Measurements from ENCODE around the gene KLHL28. TPM values are rescaled to one million over a fixed set of nuclear protein-coding genes. Genes with fewer than 3 reads are reported as not detected.

KLHL28 gene
- polyA plus RNA-seq, 3 donors, result 4.1 to 16.8 (median 16.4) TPM

DNA sequence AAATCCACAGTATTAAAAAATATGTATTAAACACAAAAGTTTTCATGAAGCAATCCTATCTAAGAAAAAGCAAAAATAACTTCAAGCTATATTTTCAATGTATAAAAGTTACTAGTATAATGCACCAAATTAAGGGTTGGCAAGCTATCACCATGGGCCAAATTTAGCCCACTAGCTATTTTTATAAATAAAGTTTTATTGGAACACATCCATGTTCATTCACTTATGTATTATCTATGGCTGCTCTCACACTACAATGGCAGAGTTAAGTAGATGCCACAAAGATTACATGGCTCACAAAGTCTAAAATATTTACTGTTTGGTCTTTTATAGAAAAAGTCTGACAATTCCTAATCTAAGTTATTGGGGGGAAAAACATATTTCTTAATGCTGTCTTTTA lies 17.6 kb downstream of the KLHL28 start:
- Histone ChIP-seq H3K4me2 (replicated peaks; ENCODE audit: extremely low read depth, low read length, poor library complexity, severe bottlenecking) (no peak overlapping the region), H3K27ac (ENCODE audit: low read depth in 1 of 2, low read length in 2 of 2) (no peak overlapping the region), H3K27me3 (ENCODE audit: control insufficient read depth in 2 of 2, insufficient read depth in 2 of 2, low read length in 2 of 2) (no peaks in the 10 kb centered on the region), H4K20me1 (ENCODE audit: insufficient read depth, low read length) (peaks cover 4% of the 10 kb centered on the region), H3K9ac (ENCODE audit: insufficient read depth, low read length, poor library complexity, severe bottlenecking) (no peak overlapping the region), H2AFZ (ENCODE audit: insufficient read depth, low read depth, low read length, poor library complexity, severe bottlenecking) (no peak overlapping the region), H3K79me2 (ENCODE audit: insufficient read depth, low read length) (no peaks in the 10 kb centered on the region), H3K4me3 (replicated peaks in 1 of 3; ENCODE audit: low read depth in 2 of 3, low read length in 3 of 3) (no peak overlapping the region), H3K4me1 (ENCODE audit: control insufficient read depth in 1 of 2, insufficient read depth in 2 of 2, low read length in 2 of 2) (no peaks in the 10 kb centered on the region), H3K36me3 (replicated peaks in 1 of 2; ENCODE audit: control insufficient read depth in 1 of 2, insufficient read depth in 2 of 2, low read length in 2 of 2) (peaks cover 34 to 69% of the 10 kb centered on the region in 2 donors), H3K9me3 (replicated peaks in 1 of 2; ENCODE audit: control insufficient read depth in 1 of 2, insufficient read depth in 1 of 2, low read length in 2 of 2) (peaks cover 0 to 3% of the 10 kb centered on the region in 2 donors)
- no peak overlapping the region for H3K27ac Mint-ChIP-seq
- TF ChIP-seq, protein P1, sequence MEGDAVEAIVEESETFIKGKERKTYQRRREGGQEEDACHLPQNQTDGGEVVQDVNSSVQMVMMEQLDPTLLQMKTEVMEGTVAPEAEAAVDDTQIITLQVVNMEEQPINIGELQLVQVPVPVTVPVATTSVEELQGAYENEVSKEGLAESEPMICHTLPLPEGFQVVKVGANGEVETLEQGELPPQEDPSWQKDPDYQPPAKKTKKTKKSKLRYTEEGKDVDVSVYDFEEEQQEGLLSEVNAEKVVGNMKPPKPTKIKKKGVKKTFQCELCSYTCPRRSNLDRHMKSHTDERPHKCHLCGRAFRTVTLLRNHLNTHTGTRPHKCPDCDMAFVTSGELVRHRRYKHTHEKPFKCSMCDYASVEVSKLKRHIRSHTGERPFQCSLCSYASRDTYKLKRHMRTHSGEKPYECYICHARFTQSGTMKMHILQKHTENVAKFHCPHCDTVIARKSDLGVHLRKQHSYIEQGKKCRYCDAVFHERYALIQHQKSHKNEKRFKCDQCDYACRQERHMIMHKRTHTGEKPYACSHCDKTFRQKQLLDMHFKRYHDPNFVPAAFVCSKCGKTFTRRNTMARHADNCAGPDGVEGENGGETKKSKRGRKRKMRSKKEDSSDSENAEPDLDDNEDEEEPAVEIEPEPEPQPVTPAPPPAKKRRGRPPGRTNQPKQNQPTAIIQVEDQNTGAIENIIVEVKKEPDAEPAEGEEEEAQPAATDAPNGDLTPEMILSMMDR (IDR thresholded peaks at IDR 0.05), result no peak
- no peaks in the 10 kb centered on the region for H3K4me1 Mint-ChIP-seq
- intact Hi-C loops (cut with micrococcal nuclease), result no loop called here
- H3K27me3 Mint-ChIP-seq (ENCODE audit: low read depth in 3 of 3), result no peaks in the 10 kb centered on the region
- H3K36me3 Mint-ChIP-seq, result peaks cover 64 to 68% of the 10 kb centered on the region in 2 donors
- H3K9me3 Mint-ChIP-seq, result peaks cover 2 to 17% (median 5%) of the 10 kb centered on the region in 7 donors
- H3K4me3 Mint-ChIP-seq, result no peak overlapping the region
- DNase-seq, result no peak

DNA sequence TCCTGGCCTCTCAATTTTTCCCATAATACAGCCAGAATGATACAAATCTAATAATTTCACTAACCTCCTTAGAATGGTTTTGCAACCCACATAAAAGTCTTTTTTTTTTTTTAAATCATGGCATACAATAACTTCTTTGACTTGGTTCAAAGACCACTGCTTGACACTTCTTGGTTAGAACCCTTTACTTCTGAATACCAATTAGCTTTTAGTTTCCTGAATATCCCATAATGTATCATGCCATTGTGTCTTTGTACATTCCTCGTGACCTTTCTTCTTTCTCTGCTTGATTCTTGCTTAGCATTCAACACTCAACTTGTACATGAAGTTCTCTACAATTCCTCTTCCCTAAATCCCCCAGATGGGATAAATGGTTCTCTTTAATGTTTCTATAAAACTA lies 19.3 kb downstream of the KLHL28 start:
- intact Hi-C loops (cut with micrococcal nuclease), result no loop called here
- Histone ChIP-seq H3K4me1 (ENCODE audit: control insufficient read depth in 1 of 2, insufficient read depth in 2 of 2, low read length in 2 of 2) (no peaks in the 10 kb centered on the region), H3K27me3 (ENCODE audit: control insufficient read depth in 2 of 2, insufficient read depth in 2 of 2, low read length in 2 of 2) (no peaks in the 10 kb centered on the region), H3K79me2 (ENCODE audit: insufficient read depth, low read length) (no peaks in the 10 kb centered on the region), H4K20me1 (ENCODE audit: insufficient read depth, low read length) (peaks cover 4% of the 10 kb centered on the region), H3K4me3 (replicated peaks in 1 of 3; ENCODE audit: low read depth in 2 of 3, low read length in 3 of 3) (no peak overlapping the region), H2AFZ (ENCODE audit: insufficient read depth, low read depth, low read length, poor library complexity, severe bottlenecking) (no peak overlapping the region), H3K27ac (ENCODE audit: low read depth in 1 of 2, low read length in 2 of 2) (no peak overlapping the region), H3K4me2 (replicated peaks; ENCODE audit: extremely low read depth, low read length, poor library complexity, severe bottlenecking) (no peak overlapping the region), H3K9me3 (replicated peaks in 1 of 2; ENCODE audit: control insufficient read depth in 1 of 2, insufficient read depth in 1 of 2, low read length in 2 of 2) (peaks cover 0 to 9% of the 10 kb centered on the region in 2 donors), H3K9ac (ENCODE audit: insufficient read depth, low read length, poor library complexity, severe bottlenecking) (no peak overlapping the region), H3K36me3 (replicated peaks in 1 of 2; ENCODE audit: control insufficient read depth in 1 of 2, insufficient read depth in 2 of 2, low read length in 2 of 2) (peaks cover 42 to 83% of the 10 kb centered on the region in 2 donors)
- Mint-ChIP-seq H3K9me3 (peaks cover 4 to 22% (median 10%) of the 10 kb centered on the region in 7 donors), H3K27ac (no peak overlapping the region), H3K36me3 (peaks cover 68 to 79% of the 10 kb centered on the region in 2 donors), H3K4me1 (no peaks in the 10 kb centered on the region), H3K27me3 (ENCODE audit: low read depth in 3 of 3) (no peaks in the 10 kb centered on the region), H3K4me3 (no peak overlapping the region)
- WGBS (ENCODE audit: insufficient coverage), result 100% methylated on average over 1 of the region's 1 CpG
- DNase-seq, result no peak
- TF ChIP-seq, protein P1 (IDR thresholded peaks at IDR 0.05), result no peak

Measured in CD14-positive monocyte (primary cell).